Smooth muscle cell (in vitro differentiated cells): Measurements from ENCODE around the gene ZNF157. TPM values are rescaled to one million over a fixed set of nuclear protein-coding genes. Genes with fewer than 3 reads are reported as not detected.

Experiments used
- DNase-seq: peaks from one replicate; lab custom pipeline; 2025; ENCODE audit not compliant: unreplicated experiment; lab: John Stamatoyannopoulos, UW
- H2AFZ ChIP-seq: fragments of 200-600 bp; sonication (generic); 2 replicates; pipeline ENCODE4 v1.6.0; 2016; ENCODE audit warnings: antibody characterized with exemption, low read depth, mild to moderate bottlenecking
- H3F3A ChIP-seq: fragments of 200-600 bp; sonication (generic); 2 replicates; pipeline ENCODE4 v1.6.0; 2017; ENCODE audit warnings: antibody characterized with exemption, low read depth
- H3K27ac ChIP-seq: fragments of 200-600 bp; sonication (generic); 2 replicates; pipeline ENCODE4 v1.5.1; 2016; ENCODE audit warnings: low read depth, mild to moderate bottlenecking
- H3K27me3 ChIP-seq: fragments of 200-600 bp; sonication (generic); 2 replicates; pipeline ENCODE4 v1.6.1; 2016; ENCODE audit warnings: low read depth, mild to moderate bottlenecking
- H3K36me3 ChIP-seq: fragments of 200-600 bp; sonication (generic); 2 replicates; pipeline ENCODE4 v1.5.1; 2016; ENCODE audit warnings: low read depth
- H3K4me1 ChIP-seq: fragments of 200-600 bp; sonication (generic); 2 replicates; pipeline ENCODE4 v1.5.1; 2016; ENCODE audit warnings: low read depth
- H3K4me2 ChIP-seq: fragments of 200-600 bp; sonication (generic); 2 replicates; pipeline ENCODE4 v1.6.0; 2016; ENCODE audit warnings: mild to moderate bottlenecking
- H3K4me3 ChIP-seq: fragments of 200-600 bp; sonication (generic); 2 replicates; pipeline ENCODE4 v1.5.1; 2016; ENCODE audit warnings: mild to moderate bottlenecking
- H3K79me2 ChIP-seq: fragments of 200-600 bp; sonication (generic); 2 replicates; pipeline ENCODE4 v1.6.0; 2016; ENCODE audit warnings: low read depth, mild to moderate bottlenecking
- H3K9ac ChIP-seq: fragments of 200-600 bp; sonication (generic); 2 replicates; pipeline ENCODE4 v1.6.0; 2016; ENCODE audit warnings: low read depth
- H3K9me3 ChIP-seq: fragments of 200-600 bp; sonication (generic); replicated peaks from 2 replicates; pipeline ENCODE4 v1.5.1; 2016; ENCODE audit warnings: low read depth
- H4K20me1 ChIP-seq: fragments of 200-600 bp; sonication (generic); 2 replicates; pipeline ENCODE4 v1.6.0; 2016; ENCODE audit warnings: low read depth
- CTCF ChIP-seq: fragments of 200-600 bp; sonication (generic); IDR thresholded peaks from 2 replicates; pipeline ENCODE4 v1.5.1; 2017; ENCODE audit warnings: borderline replicate concordance, mild to moderate bottlenecking, antibody characterized with exemption; ENCODE audit not compliant: insufficient read depth, poor library complexity, severe bottlenecking
- WGBS: methylation state at CpG from one replicate; pipeline ENCODE4 v1.1.7; 2016; ENCODE audit warnings: low lambda C conversion rate; 5-methylcytosine and 5-hydroxymethylcytosine counted together
- polyA plus RNA-seq: library from polyadenylated mRNA; unstranded; fragments of >200 nt; fragmentation: Nextera tagmentation; extraction: Ambion mirVana; gene quantifications from 2 replicates; pipeline ENCODE4 v1.2.1, GENCODE V29; 2016
- total RNA-seq: library from RNA; depleted of rRNA; stranded (reverse); fragments of >200 nt; gene quantifications from 2 replicates; pipeline ENCODE4 v1.2.3, GENCODE V29; 2014

The ZNF157 gene
- total and polyA plus RNA-seq, 2 experiments from 2014 or later: not detected

- Histone ChIP-seq H3K27me3 (no peaks in the 10 kb centered on the region), H3K9me3 (no peaks in the 10 kb centered on the region), H3K4me3 (peak overlapping the region; percentile 45), H3K79me2 (no peaks in the 10 kb centered on the region), H3K4me2 (peak overlapping the region; percentile 73), H3K9ac (peak overlapping the region; percentile 80), H3K4me1 (peaks cover 4% of the 10 kb centered on the region), H2AFZ (no peak overlapping the region), H3K27ac (peak overlapping the region; percentile 91), H3F3A (no peaks in the 10 kb centered on the region), H3K36me3 (no peaks in the 10 kb centered on the region), H4K20me1 (no peaks in the 10 kb centered on the region)
- no peak for TF ChIP-seq CTCF
- 36% methylated on average over 13 of the region's 13 CpGs for WGBS
- peak; percentile 41 for DNase-seq
Measured at GRCh38 chrX:47361538-47362511, 8.6 kb upstream of the ZNF157 start.

DNA sequence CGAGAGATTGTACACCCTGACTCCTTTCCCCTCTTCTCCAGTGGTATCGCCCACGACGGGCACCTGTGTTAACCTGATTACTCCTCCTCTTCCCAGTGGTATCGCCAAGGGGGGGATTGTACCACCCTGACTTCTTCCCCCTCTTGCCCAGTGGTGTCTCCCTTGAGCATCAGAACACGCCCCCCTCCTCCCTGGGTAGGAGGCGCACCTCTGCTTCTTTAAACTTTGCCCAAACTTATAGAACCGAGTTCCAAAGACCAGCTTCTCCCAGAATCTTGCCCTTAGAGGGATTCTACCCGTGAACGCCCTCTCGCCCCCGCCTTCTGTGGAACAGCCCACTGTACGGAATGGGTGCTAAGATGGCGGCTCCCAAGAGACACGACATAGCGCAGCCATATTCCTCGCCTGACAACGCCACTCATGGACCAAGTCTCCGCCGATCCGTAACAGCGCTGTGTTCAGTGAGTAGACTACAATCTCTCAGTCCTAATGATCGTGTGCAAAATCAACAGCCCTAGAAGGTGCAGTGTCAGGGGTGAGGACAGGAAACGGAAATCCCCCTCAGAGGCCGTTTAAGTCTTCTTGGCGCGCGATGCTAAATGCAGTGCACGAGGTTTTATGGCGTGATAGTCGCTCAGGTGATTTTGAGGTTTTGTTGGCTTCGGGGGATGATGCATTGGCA is 4.2 kb upstream of the ZNF157 start:
- 53% methylated on average over 31 of the region's 32 CpGs for WGBS
- peak overlapping the region; percentile 87 for H2AFZ ChIP-seq
- peak overlapping the region; percentile 82 for H3K4me2 ChIP-seq
- H3K9me3 ChIP-seq: no peaks in the 10 kb centered on the region
- no peak for TF ChIP-seq CTCF
- H3K4me3 ChIP-seq: peak overlapping the region; percentile 56
- no peaks in the 10 kb centered on the region for H3F3A ChIP-seq
- H3K79me2 ChIP-seq: no peaks in the 10 kb centered on the region
- H3K4me1 ChIP-seq: peaks cover 3% of the 10 kb centered on the region
- peak overlapping the region; percentile 39 for H3K9ac ChIP-seq
- no peaks in the 10 kb centered on the region for H3K27me3 ChIP-seq
- H3K27ac ChIP-seq: no peak overlapping the region
- H4K20me1 ChIP-seq: no peaks in the 10 kb centered on the region
- H3K36me3 ChIP-seq: no peaks in the 10 kb centered on the region
- DNase-seq: peak; percentile 3

DNA sequence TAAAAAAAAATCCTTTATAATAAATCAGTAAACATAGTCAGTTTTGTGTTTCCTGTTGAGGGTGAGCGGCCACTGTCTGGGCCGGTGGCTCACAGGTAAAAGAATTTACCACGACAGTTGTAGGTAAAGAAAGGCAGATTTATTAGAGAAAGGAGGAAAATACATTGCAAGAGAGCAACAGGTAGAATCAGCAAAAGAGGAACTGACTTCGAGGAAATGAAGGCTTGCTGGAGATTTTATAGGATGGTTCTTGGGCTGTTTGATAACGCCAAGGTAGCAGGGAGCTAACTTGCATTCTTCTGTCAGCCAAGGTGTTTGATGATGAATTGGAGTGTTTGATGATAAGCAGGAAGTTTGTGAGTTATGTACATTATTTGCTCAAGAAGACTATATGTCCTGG is 2.8 kb downstream of the ZNF157 start:
- no peaks in the 10 kb centered on the region for H3K4me1 ChIP-seq
- TF ChIP-seq CTCF: no peak
- no peak overlapping the region for H3K4me3 ChIP-seq
- H3F3A ChIP-seq: no peaks in the 10 kb centered on the region
- 84% methylated on average over 5 of the region's 5 CpGs for WGBS
- H4K20me1 ChIP-seq: no peaks in the 10 kb centered on the region
- no peak overlapping the region for H3K9ac ChIP-seq
- H3K4me2 ChIP-seq: no peak overlapping the region
- no peak overlapping the region for H2AFZ ChIP-seq
- no peak overlapping the region for H3K27ac ChIP-seq
- H3K27me3 ChIP-seq: no peaks in the 10 kb centered on the region
- H3K79me2 ChIP-seq: no peaks in the 10 kb centered on the region
- DNase-seq: no peak
- H3K9me3 ChIP-seq: no peaks in the 10 kb centered on the region
- H3K36me3 ChIP-seq: no peaks in the 10 kb centered on the region
